IPS DF 6.9 (cell line): ENCODE data around the gene FIG4.
"Not testable (repeated sequence)": the region's sequence is repeated elsewhere in the genome, so short reads cannot be mapped to it uniquely, and the experiment has no call there.

Experiments used
- DNase-seq: peaks from one replicate; pipeline ENCODE4 v3.0.0-alpha.2; 2013; ENCODE audit warnings: low read depth, low spot score
- H3K27ac ChIP-seq: one replicate; pipeline ENCODE4 v1.5.1; 2013; ENCODE audit warnings: low read length, control low read depth
- H3K27me3 ChIP-seq: 2 replicates; pipeline ENCODE4 v1.6.1; 2013; ENCODE audit warnings: mild to moderate bottlenecking, low read length; ENCODE audit not compliant: control insufficient read depth, insufficient read depth
- H3K36me3 ChIP-seq: 2 replicates; pipeline ENCODE4 v1.6.1; 2013; ENCODE audit warnings: low read length; ENCODE audit not compliant: control insufficient read depth, insufficient read depth
- H3K4me1 ChIP-seq: 2 replicates; pipeline ENCODE4 v1.6.1; 2013; ENCODE audit warnings: low read length; ENCODE audit not compliant: control insufficient read depth, insufficient read depth
- H3K4me3 ChIP-seq: 2 replicates; pipeline ENCODE4 v1.5.1; 2013; ENCODE audit warnings: mild to moderate bottlenecking, low read length
- H3K9me3 ChIP-seq: 2 replicates; pipeline ENCODE4 v1.6.1; 2013; ENCODE audit warnings: low read length, inconsistent platforms; ENCODE audit not compliant: control insufficient read depth, insufficient read depth
- WGBS: extraction: QIAGEN DNeasy Blood & Tissue Kit; methylation state at CpG from one replicate; pipeline ENCODE4 v1.1.7; 2013; ENCODE audit warnings: mixed read lengths, missing lambda C conversion rate; ENCODE audit not compliant: insufficient read length, insufficient coverage; 5-methylcytosine and 5-hydroxymethylcytosine counted together

The FIG4 gene

DNA sequence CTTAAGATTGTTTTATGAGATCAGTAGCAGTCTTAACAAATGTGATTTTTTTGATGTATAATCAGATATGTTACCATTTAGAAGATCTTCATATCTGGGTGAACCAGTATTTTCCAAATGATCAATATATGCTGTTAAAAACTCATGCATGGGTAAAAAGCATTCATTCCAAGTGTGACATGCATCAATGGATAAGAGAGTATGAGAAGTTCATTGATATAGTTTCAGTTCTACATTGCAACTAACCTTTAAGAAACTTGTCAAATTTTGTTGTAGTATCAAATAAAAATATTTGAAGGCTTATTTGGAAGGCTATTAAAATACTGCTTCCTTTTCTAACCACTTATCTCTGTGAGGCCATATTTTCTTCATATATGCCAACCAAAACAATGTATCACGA lies 117.7 kb downstream of the FIG4 start:
- Histone ChIP-seq H3K27me3 (no peaks in the 10 kb centered on the region), H3K4me1 (no peaks in the 10 kb centered on the region), H3K27ac (no peak overlapping the region), H3K4me3 (no peak overlapping the region), H3K36me3 (no peaks in the 10 kb centered on the region), H3K9me3 (no peaks in the 10 kb centered on the region)
- no peak for DNase-seq
- WGBS, result no CpG with 5 or more reads among the region's 1 CpG

DNA sequence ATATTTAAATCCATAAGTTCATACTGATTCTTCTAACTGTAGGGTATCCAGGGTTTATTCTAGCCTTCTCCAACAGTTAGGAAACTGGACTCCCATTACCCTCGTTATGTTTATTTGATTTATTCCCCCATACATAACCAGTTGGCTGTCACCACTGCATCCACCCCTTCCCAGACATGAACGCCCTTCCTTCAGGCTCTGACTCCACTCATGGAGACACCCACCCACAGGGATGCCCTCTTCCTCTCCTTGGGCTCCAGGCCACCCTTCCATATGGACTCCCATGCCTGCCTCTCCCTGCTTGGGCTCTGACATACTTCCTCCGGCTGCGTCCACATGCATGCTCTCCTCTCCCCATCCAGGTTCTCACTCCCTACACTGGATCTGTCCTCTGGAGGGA lies 124.0 kb downstream of the FIG4 start:
- no peaks in the 10 kb centered on the region for H3K4me1 ChIP-seq
- H3K27me3 ChIP-seq, result no peaks in the 10 kb centered on the region
- H3K9me3 ChIP-seq, result no peaks in the 10 kb centered on the region
- H3K36me3 ChIP-seq, result no peaks in the 10 kb centered on the region
- DNase-seq, result no peak
- no peak overlapping the region for H3K27ac ChIP-seq
- no CpG with 5 or more reads among the region's 4 CpGs for WGBS
- H3K4me3 ChIP-seq, result no peak overlapping the region

DNA sequence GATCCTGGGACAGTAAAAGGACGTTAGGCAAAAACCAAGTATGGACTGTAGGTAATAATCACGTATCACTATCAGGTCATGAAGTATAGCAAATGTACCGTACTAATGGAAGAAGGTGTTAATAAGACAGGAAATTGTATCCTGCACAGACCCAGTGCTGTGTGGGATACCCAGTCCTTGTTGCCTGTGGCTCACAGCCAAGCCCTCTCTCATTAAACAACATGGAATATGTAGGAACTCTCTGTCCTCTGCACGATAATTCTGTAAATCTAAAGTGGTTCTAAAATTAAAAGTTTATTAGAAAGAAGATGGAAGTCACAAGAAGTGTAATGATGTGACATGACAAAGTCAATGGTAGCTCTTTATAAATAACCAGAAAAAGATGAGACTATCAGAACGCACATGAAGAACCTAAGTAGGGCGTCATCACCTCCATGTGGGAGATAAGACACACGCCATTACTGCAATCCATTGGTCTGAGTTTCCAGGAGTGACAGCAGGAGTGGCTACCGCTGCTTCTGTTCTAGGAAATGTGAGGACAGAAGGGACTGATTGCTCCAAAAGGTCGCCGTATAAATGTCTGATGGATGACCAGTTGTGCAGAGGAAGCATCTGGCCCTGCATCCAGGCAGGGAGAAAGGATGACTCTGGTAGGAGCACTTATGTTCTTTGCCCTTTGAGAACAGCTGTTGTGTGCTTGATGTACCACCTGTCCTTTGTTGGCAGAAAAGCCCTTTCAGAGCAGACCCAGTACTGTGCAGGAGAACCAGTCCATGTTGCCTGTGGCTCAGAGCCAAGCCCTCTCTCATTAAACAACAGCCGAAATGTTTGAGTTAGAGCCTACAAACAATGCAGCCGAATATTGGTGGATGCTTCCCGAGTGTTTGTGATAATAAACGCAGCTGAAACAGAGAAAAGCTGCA lies 125.6 kb downstream of the FIG4 start:
- WGBS, result no CpG with 5 or more reads among the region's 14 CpGs
- H3K36me3 ChIP-seq, result no peaks in the 10 kb centered on the region
- no peaks in the 10 kb centered on the region for H3K9me3 ChIP-seq
- no peak overlapping the region for H3K4me3 ChIP-seq
- no peak overlapping the region for H3K27ac ChIP-seq
- H3K27me3 ChIP-seq, result no peaks in the 10 kb centered on the region
- DNase-seq, result no peak
- no peaks in the 10 kb centered on the region for H3K4me1 ChIP-seq

DNA sequence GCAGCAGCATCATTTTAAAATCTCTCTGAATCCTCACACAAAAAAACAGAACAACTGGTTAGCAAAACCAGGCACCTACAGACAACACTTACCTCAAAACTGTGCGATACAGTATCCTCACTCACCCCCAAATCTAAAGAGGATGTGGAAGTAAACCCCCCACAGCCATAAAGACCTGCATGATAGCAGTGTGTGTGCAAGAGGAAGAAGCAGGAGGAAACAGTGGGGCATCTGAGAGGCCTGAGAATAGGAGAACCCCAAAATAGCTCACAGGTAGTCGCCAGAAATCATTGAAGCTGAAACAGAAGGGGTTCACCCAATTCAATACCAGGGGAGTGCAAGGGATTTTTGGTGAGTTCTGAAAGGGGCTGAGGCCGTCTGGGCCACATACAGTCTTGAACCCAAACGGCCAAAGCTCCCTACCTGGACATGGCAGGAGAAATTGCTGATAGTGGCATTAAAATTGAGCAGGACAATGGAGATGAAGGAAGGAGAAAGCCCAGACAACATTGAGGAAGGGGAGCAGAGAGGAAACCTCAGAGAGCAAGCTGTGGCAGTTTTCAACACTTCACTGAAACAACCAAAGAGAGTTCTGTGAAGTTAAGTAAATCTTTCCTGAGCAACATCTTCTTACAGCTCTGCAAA lies 129.7 kb downstream of the FIG4 start:
- Histone ChIP-seq H3K27me3 (no peaks in the 10 kb centered on the region), H3K4me3 (no peak overlapping the region), H3K4me1 (no peaks in the 10 kb centered on the region), H3K36me3 (no peaks in the 10 kb centered on the region), H3K9me3 (no peaks in the 10 kb centered on the region), H3K27ac (no peak overlapping the region)
- no CpG with 5 or more reads among the region's 4 CpGs for WGBS
- no peak for DNase-seq

DNA sequence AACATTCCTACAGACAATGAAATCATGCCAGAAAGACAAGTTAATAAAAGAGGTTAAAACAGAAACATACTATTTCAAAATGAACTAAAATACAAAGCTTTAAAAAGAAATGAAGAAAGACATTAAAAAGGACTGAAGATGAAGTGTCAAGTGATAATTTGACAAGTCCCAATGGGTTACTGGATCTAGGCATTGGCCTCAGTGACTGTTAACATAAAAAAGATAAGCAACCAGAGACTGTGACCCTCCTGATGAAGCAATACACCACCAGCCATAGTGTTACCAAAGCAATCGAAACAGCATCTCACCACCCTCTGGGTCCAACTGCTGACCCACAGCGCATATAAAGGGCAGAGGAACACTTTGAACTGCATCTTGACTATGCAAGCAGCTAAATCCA lies 130.3 kb downstream of the FIG4 start:
- H3K27ac ChIP-seq, result no peak overlapping the region
- DNase-seq, result no peak
- H3K4me1 ChIP-seq, result no peaks in the 10 kb centered on the region
- H3K27me3 ChIP-seq, result no peaks in the 10 kb centered on the region
- WGBS, result no CpG with 5 or more reads among the region's 2 CpGs
- no peaks in the 10 kb centered on the region for H3K9me3 ChIP-seq
- H3K4me3 ChIP-seq, result no peak overlapping the region
- H3K36me3 ChIP-seq, result no peaks in the 10 kb centered on the region

- Histone ChIP-seq H3K36me3 (no peaks in the 10 kb centered on the region), H3K4me3 (no peak overlapping the region), H3K27me3 (no peaks in the 10 kb centered on the region), H3K9me3 (no peaks in the 10 kb centered on the region), H3K4me1 (no peaks in the 10 kb centered on the region), H3K27ac (no peak overlapping the region)
- WGBS, result no CpG with 5 or more reads among the region's 6 CpGs
- DNase-seq, result no peak
Observed at GRCh38 chr6:109824105-109824504, 133.0 kb downstream of the FIG4 start.

- no peak for DNase-seq
- WGBS, result no CpG with 5 or more reads among the region's 2 CpGs
- H3K4me3 ChIP-seq, result no peak overlapping the region
- H3K27ac ChIP-seq, result no peak overlapping the region
- no peaks in the 10 kb centered on the region for H3K36me3 ChIP-seq
- H3K27me3 ChIP-seq, result no peaks in the 10 kb centered on the region
- no peaks in the 10 kb centered on the region for H3K4me1 ChIP-seq
- H3K9me3 ChIP-seq, result no peaks in the 10 kb centered on the region
Observed at GRCh38 chr6:109826551-109826950, 135.5 kb downstream of the FIG4 start.

DNA sequence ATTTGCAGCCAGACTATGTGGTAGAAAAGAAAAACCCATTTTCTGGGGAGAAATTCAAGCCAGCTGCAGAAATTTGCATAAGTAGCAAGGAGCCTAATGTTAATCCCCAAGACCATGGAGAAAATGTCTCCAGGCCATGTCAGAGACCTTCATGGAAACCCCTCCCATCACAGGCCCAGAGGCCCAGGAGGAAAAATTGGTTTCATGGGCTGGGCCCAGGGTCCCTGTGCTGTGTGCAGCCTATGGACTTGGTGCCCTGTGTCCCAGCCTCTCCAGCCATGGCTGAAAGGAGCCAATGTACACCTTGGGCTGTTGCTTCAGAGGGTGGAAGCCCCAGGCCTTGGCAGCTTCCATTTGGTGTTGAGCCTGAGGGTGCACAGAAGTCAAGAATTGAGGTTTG lies 140.3 kb downstream of the FIG4 start:
- not testable (repeated sequence) for H3K4me1 ChIP-seq, H3K27ac ChIP-seq, H3K4me3 ChIP-seq, H3K9me3 ChIP-seq, H3K36me3 ChIP-seq, H3K27me3 ChIP-seq, DNase-seq

DNA sequence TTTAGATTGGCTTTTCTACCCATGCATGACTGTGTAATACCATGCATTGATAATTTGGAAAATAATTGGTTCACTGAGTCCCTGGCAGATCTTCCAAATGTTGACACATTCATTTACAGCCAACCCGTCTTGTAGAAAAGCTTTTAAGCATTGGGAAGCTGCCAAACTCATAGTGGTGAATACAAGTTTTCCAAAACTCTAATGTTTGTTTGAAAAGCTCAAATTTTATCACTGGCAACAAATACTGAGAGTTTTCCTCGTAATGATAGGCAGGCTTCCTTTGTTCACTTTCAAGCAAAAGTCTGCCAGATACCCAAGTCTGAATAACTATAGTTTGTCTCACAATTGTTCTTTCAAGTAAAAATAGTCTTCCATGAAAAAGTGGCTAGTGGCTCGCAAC lies 143.0 kb downstream of the FIG4 start:
- Histone ChIP-seq H3K27ac (no peak overlapping the region), H3K4me3 (no peak overlapping the region), H3K9me3 (no peaks in the 10 kb centered on the region), H3K4me1 (no peaks in the 10 kb centered on the region), H3K36me3 (no peaks in the 10 kb centered on the region), H3K27me3 (no peaks in the 10 kb centered on the region)
- no CpG with 5 or more reads among the region's 3 CpGs for WGBS
- DNase-seq, result no peak

GRCh38 chr6:109834595-109835437 lies 143.7 kb downstream of the FIG4 start:
- no peak overlapping the region for H3K4me3 ChIP-seq
- no peaks in the 10 kb centered on the region for H3K36me3 ChIP-seq
- no CpG with 5 or more reads among the region's 7 CpGs for WGBS
- H3K9me3 ChIP-seq, result no peaks in the 10 kb centered on the region
- H3K27me3 ChIP-seq, result no peaks in the 10 kb centered on the region
- no peaks in the 10 kb centered on the region for H3K4me1 ChIP-seq
- no peak overlapping the region for H3K27ac ChIP-seq
- no peak for DNase-seq
